ENCODE data around the gene FRY.

FRY gene

DNA sequence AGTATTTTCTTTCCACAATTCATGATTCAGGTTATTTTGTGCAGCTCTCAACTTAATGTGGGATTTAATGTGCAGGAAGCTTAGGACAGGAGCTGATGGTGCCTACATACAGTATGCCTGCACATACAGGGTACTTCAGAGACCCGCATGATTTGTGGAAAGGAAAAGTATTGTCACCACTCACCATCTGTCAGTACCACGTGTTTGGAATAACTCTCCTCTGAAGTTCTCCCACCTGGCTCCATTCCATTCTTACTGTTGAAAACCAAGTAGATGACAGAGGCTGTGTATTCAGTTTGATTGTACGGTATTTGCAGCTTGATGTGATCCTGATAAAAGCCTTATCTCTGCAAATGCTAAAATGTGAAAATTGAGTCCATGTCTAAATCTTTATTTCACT, 197.9 kb downstream of the FRY start:
- no peak for DNase-seq

DNA sequence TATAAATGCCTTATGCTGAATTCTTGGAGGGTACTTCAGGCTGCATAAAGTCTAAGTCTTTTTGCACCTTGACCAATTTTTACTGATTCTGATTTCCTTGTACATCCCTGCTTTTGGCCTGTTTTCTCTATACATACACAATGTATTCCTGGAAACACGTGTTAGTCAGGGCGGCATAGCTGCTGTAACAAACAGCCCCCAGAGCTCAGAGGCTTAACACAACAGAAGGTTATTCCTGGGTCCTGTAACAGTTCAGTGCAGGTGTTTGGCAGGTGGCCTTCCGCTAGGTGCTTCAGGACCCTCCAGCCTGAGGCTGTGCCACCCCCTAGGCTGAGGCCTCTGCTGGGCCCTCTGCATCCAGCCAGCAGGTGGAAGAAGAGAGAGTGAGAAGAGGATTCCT, 200.7 kb downstream of the FRY start:
- no peak for DNase-seq

DNA sequence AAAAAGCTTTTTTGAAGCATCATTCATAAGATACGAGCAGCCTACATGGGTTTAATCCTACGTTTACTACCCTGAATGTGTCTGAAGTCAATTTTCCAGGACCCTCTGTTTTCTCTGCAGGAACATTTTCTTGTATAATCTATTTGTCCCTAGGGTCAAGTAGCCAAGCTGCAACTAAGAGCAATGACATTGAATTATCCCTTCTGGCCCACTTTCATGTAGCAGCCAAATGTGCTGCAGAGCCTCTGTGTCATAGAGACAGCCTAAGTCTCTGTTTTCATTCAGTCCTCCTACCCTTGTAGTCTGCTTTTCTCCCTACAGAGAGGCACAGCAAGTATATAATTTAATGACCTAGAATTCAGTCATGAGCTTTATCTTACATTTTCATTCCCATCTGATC, 201.5 kb downstream of the FRY start:
- no peak for DNase-seq

DNA sequence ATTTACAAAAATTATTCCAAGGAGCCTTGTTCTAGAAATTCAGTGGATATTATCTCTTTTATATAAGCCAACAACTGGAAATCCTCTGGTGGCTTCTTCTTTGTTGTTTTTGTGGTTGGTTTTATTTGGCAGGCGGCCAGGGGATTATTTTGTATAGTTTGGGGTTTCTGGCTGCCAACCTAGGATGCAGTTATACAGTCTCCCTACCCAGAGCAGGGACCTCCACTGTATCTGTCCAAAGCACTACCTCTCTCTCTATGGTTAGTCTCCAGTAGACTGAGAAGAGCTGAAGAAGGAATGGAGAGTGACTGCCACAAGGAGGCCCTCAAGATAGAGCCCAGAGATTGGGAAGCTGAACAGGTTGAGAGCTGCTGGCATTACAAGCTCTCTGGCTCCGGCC, 203.3 kb downstream of the FRY start:
- DNase-seq: peak; percentile 26

DNA sequence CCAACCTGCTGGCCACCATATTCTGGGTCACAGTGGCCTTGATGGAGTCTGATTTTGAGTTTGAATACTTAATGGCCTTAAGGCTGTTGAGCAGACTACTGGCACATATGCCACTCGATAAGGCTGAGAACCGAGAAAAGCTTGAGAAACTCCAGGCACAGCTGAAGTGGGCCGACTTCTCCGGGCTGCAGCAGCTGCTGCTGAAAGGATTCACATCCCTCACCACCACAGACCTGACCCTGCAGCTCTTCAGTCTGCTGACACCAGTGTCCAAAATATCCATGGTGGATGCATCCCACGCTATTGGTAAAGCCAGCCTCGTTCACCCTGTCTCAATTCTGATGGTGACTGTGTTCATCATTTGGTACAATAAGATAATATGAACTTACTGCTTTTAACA, 206.1 kb downstream of the FRY start:
- DNase-seq: no peak

DNA sequence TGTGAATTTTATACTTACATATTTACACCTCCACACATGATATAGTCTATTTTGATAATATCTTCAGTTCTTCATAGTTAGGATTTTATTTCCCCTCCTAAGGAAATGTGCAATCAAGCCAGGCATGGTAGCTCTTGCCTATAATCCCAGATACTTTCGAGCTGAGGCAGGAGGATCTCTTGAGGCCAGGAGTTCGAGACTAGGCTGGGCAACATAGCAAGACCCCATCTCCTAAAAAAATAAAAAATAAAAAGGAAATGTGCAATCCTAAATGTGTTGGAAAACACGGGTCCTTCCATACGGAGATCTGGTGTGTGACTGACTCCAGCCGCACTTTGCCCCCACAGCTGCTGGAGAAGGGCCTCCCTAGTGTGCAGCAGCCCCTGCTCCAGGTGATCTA, 212.1 kb downstream of the FRY start:
- no peak for DNase-seq

DNA sequence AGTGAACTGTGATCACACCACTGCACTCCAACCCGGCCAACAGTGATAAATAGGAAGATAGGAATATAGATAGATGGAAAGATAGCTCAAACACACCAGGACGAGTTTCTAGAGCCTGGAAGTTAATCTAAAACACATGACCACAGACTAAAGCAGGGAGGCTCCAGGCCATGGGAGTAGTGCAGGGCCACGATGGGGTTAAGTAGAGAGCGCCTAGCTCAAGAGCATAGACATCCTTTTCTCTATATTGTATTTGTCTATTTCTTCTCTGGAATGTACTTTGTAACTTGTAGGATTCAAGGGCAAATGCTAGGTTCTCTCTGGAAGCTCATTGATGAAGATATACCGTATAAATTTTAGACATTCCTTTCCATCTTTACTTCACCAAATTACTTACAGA, 214.0 kb downstream of the FRY start:
- DNase-seq: no peak

DNA sequence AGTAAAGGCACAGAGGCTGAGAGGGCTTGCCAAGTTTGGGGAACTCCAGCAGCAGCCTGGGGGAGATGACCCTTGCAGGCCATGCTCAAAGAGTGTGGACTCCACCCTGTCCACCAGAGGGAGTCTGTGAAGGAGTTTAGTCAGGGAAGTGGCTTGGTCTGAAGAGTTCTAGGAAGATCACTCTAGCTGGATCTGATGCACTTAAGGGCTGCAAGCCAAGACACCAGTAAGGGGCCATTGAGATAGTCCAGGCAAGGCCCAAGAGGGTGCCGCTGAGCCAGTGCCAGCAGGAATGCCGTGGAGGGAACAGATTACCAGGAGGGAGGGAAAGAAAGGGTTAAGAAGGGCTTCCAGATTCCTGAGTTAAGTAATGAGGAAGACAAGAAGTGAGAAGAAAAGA, 214.9 kb downstream of the FRY start:
- peak; percentile 29 for DNase-seq

DNA sequence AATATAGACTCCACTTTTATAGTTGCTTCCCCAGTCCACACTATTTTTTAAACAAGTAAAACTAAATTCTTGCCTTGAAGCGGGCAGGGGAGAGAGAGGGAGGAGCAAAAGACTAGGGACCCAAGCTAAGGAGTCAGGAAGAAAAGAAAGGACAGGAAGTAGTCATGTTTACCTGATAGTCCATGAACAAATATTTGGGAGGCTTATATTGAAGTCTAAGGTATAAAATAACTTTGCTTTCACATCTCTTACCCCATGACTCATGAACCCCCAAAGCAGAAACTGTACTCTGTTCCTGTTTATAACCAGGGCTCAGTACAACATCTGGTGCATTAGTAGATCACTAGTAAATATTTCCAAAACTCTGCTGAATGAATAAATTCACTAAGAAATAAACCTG, 216.3 kb downstream of the FRY start:
- DNase-seq: no peak

DNA sequence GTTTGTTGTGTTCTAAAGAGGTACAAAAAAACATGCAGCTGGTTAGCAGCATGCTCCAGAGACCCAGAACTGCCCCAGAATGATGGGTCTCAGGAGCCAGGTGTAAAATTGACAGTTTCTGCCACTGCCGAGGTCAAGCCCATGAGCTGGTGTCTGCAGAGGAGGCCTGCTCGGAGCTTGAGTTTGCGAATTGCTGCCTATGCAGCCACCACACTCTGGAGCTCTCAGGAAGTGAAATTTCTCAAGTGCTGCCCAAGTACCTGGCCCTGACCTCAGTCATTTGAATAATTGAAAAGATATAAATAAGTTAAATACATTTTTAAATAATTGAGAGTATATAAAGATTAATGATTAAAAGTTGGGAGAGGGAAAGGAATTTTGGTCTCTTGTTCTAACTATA, 217.2 kb downstream of the FRY start:
- DNase-seq: no peak

DNA sequence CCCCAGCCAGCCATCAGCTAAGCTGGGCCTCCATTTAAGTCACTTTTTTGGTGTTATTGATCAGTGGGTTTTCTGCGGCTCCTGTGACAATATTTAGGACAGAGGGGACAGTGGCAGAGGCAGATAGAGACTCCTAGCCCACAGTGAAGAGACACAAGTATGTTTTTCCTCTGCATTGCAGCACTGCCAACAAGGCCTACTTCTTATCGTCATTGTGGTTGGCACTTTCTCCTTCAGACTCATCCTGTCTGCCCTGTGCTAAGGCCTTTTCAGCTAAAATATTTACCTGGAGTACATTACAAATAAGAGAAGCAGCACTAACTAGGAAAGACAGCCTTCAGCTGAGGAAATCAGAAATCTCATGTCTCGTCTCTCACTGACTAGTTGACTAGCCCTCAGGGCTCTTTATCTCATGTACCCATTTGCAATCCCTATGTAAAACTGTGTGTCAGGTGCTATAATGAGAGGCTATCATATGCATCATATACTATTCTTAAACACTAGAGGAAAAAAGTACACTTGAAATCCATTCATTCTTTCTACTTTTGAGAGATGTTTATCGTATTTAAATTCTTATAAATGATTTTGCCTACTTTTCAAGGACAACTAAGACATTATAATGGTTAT, 221.4 kb downstream of the FRY start:
- DNase-seq: no peak

DNA sequence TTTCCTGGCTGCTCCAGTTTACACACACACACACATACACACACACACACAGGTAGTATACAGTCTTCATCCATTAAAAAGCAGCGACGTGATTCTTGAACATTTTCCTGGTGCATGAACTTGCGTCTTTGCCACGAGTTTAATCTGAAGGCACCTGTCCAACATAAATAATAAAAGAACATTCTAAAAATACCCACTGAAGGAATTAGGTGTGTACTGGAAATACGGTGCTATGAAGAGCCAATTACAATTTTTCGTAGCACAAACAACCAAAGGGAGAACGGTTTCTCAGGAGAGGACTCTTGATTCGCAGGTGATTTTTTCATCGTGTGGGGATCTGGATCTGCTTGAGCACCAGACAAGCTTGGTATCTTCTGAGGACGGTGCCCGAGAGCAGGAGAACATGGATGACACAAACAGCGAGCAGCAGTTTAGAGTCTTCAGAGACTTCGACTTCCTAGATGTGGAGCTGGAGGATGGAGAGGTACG, 222.4 kb downstream of the FRY start:
- DNase-seq: no peak

DNA sequence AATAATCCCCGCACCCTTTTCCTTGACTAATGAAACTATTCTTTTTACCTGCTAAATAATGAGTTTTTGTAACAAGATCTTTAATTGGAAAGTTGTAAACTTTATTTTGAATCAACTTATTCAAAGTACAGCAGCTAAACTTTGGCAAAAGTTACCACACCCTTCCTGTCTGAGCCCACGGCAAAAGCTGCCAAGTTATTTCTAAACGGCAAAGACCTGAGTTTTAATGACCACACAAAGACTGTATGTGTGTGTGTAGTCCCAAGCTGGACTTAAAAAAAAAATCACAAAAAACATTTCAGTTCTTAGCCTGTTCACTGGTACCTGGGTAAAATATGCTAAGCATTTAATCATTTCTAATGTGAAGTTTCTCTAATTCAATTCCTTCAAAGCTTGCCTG, 222.8 kb downstream of the FRY start:
- DNase-seq: no peak

DNA sequence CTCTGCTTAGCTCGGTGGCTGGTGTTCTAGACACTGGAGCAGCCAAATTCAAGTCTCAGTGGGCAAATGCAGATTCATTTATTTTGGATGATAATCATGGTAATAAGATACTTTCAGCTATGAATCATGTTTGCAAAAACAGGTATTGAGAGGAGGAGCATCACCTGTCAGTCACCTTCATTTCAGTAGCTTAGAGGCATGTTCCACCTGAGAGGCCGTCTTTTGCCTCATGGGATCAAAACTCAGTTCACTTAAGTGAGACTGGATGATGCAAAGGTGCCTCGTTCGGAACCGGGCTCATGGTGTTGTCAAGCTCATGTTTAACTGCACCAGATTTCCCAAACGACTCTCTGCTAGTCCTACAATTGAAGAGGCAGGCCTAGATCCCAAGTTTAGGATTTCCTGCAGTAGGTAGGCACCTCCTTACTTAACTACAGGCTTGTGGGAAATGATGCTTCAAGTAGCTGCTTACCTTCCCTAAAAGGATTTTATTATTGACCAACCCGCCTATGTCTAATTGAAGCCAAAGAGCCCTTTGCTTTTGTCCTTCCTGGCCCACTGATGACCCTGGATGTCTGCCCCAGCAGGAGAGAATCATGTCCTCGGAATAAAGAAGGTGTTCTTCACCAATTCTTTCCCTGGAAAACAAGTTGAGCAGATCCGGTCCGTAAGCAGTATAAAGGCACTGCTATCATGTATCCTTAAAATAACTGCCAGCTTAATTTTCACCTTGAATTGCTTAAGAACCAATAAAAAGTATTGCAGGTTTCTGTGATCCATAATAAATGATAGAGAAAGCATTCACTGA, 223.5 kb downstream of the FRY start:
- no peak for DNase-seq

DNA sequence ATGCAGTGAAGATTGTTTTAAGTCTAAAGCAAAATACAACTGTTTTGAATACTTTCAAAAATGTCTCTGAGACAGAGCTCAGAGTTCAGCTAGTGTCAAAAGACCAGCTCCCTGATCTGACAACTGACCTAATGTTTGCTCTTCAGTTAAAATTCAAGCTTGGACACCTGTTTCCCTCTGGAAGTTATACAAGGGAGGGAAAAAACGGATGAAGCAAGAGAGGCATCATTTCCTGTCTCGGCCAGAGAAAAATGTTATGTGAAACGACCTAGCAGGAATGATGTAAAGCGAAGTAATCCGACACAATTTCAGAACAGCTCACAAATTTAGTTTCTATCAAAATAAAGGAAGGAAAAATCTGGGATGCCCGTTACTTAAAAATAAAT, 224.1 kb downstream of the FRY start:
- no peak for DNase-seq

DNA sequence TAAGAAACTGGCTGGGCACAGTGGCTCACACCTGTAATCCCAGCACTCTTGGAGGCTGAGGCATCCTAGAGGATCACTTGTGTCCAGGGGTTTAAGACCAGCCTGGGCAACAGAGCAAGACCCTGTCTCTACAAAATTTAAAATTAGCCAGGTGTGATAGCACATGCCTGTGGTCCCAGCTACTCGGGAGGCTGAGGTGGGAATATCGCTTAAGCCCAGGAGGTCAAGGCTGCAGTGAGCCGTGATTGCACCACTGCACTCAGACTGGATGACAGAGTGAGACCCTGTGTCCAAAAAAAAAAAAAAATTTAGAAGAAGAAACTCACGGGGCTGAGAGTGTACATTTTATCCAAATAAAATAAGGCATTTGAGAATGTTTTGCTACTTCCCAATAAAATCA, 224.7 kb downstream of the FRY start:
- no peak for DNase-seq

DNA sequence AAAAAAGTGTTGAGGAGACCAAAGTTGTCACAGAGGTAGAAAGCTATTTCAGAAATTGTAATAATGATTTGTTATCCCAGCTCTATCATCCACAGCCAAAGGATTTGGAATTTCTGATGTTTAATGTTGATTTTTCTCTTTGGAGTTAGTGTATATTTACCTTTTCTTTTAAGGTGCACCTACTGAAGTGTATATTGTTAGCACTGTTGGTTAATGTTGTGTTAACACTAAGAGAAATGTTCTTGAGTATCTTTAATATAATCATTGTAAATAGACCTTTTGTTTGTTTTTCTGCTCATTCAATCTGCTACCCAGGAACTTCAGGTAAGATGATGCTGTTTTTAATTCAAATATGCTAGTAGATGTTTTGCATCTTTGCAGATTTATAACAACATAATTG, 226.1 kb downstream of the FRY start:
- DNase-seq: no peak

DNA sequence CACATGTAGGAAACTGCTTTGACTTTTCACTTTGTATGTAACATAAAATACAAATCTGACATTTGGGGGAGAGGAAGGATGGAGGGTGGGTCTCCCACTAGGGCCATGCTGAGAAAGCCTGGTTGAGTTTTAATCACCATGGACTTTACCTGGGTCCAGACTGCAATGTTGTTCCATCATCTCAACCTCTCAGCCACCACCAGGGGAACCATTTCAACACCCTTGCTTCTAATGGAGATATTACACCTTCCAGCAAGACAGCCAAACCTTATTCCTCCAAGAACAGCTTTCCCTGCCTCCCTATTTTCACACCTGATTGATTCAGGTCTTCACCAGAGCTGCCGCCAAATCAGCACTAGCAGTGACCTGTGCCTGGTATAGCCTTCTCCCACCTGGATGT, 227.5 kb downstream of the FRY start:
- DNase-seq: no peak

DNA sequence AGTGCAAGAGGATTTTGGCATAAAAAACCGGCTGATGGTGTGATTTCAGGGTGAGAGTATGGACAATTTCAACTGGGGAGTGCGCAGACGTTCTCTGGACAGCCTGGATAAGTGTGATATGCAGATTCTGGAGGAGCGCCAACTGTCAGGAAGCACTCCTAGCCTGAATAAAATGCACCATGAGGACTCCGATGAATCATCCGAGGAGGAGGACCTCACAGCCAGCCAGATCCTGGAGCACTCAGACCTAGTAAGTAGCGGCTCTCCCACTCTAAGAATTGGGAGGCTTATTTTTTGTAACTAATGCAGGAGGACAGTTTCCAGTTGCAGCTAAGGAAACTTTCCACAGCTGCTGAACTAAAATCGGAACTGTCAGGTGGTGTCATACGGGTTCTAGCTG, 230.0 kb downstream of the FRY start:
- DNase-seq: no peak

DNA sequence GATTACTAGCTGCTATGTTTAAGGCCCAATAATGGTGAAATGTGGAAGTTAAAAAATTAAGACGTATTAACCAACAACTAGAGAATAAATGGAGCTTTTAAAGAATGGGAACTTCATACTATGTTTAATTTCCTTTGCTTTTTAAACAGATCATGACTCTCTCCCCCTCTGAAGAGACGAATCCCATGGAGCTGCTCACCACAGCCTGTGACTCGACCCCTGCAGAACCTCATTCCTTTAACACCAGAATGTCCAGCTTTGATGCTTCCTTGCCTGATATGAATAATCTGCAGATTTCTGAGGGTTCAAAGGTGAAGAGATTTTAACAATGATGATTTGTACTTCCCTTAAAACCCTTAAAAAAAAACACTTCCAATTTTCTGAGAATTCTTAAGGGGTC, 230.6 kb downstream of the FRY start:
- DNase-seq: no peak

DNA sequence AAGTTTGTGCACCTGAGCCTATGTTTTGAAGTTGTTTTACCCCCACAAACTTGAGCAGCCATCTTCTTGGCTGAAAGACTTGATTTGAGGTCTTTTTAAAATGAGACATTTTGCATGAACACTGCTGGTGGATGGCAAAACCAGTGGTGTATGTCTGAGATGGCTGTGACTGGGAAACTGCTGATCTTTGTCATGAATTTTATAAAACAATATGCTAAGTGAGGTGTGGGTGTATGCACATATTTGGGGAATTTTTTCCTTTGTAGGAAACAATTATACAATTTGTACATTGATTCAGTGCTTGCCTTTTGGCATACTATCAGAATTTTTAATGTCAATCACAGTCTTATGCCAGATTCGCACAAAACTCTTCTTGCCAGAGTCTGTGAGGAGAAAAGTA, 231.0 kb downstream of the FRY start:
- no peak for DNase-seq

DNA sequence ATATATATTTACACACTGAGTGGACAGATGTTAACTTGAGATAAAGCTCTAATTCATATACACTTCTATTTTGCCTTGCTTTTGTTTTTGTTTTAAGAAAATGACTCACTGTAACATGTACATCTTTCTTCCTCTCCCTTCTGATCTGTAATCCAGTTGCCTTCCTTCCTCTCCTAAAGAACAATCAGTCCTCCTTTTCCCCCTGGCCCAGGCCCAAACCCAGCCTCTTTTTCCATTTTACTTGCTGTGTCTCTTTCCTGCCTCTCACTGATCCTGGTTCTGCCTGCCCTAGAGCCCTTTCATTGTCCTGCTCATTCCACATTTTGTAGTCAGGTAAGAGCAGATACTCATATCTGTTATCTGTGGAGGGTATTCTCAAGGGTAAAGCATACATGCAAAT, 232.8 kb downstream of the FRY start:
- DNase-seq: no peak

DNA sequence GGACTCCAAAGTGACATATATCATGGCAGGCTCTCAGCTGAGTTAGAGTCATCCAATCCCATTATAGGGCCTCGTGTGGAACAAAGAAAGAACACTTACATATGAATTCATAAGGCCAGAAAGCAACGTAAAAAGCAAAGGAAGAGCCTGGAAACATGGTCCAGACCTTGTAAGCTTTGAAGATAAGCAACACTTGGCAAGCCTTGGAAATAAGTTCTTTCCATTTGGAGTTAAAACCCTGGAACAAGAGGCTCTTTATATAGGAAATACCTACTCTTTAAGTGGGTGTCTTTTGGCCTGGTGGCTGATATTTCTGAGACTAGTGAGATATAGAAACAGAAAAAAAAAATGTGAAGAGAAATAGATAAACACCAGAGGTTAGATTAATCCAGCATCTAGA, 234.2 kb downstream of the FRY start:
- no peak for DNase-seq

DNA sequence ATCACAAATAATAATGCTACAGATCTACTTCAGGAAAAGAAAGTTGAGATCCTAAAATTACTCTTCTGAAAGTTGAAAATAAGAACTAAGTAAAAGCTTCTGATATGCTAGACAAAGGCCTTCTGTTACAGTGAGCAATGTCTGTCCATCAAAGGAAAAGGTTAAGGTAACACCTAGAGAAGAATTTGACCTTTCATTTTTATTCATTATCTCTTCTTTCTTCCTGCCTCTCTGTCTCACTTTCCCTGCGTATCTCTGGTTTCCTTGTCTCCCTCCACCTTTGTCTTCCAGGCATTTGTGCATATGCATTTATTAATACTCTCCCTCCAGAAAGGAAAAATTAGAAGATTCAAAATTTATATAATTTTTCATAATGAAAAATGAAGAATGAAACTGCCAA, 234.6 kb downstream of the FRY start:
- DNase-seq: no peak

Measured in CD4-positive, alpha-beta T cell treated with Interleukin-17A for 1 hour (primary cell).